ENCODE data around the gene CRHR1. TPM values are rescaled to one million over a fixed set of nuclear protein-coding genes. Genes with fewer than 3 reads are reported as not detected.
A peak's percentile ranks its signal among the peaks of the same experiment; 100 is the strongest.

The CRHR1 gene
- total and polyA plus RNA-seq, 2 experiments from 2014 or later = not detected

DNA sequence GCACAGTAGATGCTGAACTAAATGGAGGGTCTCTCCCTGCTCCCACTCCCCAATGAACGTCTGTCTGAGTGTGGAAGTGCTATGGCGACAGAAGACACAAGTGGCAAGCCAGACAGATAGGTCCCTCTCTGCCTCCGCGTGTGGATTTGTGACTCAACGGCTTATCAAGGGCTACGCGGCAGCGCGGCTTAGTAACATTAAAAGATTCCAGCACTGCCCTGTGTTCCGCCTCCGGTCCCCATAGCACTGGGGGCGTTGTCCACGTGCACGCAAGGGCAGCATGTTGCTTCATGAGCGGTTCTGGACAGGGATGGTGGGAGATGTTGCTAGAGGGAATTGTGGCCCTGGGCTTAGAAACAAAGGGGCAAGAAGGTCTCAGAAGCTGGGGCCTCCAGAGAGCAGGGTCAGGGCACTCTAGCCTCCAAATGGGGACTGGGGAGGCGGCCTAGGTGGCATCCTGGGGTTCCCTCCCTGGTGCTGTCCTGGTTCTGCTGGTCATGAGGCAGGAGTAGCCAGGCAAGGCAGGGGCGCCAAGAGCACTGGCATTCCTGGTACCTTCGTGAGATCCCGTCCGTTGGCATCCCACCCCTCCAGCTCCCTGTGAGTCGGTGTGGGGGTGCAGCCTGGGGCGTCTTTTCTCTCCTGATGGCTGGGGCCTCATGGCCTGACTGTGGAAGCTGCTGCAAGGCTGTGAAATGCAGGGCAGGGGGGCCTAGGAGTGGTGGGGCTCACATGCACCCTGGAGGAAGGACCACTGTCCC is 9.1 kb downstream of the CRHR1 start:
- 70 to 77% methylated on average over 22 of the region's 22 CpGs for WGBS, 2 experiments (ENCODE audit: low coverage in 1 of 2, low lambda C conversion rate in 2 of 2, missing lambda C conversion rate in 2 of 2)
- DNase-seq = no peak
- no peaks in the 10 kb centered on the region for H3F3A ChIP-seq (ENCODE audit: insufficient read depth)
- no peaks in the 10 kb centered on the region for H3K36me3 ChIP-seq (ENCODE audit: low read depth)
- no peaks in the 10 kb centered on the region for H3K79me2 ChIP-seq (ENCODE audit: insufficient read depth)
- no peak overlapping the region for H3K9ac ChIP-seq
- in situ Hi-C loops (cut with MboI) = no loop called here
- no peaks in the 10 kb centered on the region for H4K20me1 ChIP-seq (ENCODE audit: insufficient read depth)
- H3K4me1 ChIP-seq (ENCODE audit: insufficient read depth) = no peaks in the 10 kb centered on the region
- H3K27ac ChIP-seq = no peak overlapping the region
- TF ChIP-seq EZH2phosphoT487 (IDR thresholded peaks at IDR 0.05; ENCODE audit: insufficient read depth, low read depth) (no peak), EZH2 (IDR thresholded peaks at IDR 0.05; ENCODE audit: insufficient read depth, poor library complexity, severe bottlenecking) (no peak)
- H3K4me3 ChIP-seq = no peak overlapping the region
- no peaks in the 10 kb centered on the region for H3K9me3 ChIP-seq (ENCODE audit: low read depth)
- H2AFZ ChIP-seq = no peak overlapping the region
- no peaks in the 10 kb centered on the region for H3K9me2 ChIP-seq (ENCODE audit: insufficient read depth)
- no peak overlapping the region for H3K4me2 ChIP-seq (ENCODE audit: unreplicated experiment)
- H3K27me3 ChIP-seq (replicated peaks; ENCODE audit: insufficient read depth) = peaks cover 31% of the 10 kb centered on the region

DNA sequence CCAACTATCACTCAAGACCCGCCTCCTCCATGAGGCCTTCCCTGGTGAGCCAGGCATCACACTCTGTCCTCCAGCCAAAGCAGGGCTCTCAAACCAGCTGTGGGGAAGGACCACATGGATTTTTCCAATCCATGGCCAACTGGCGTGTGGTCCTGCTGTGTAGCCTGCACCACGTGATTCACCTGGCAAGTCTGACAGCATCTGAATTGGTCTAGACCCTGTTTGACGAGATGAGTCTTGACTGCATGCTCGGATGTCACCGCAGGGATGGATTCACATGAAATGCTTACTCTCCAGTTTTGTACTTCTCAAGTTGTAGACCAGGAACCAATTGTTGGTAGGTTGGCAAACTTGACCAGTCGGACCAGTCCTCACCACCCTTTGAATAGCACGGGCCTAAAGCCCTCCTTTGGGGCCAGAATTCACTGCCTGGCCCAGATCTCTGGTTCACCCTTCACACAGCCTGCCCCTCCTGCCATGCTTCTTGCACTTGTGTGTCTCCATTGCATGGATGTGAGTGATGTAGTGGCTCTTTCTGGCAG is 9.9 kb downstream of the CRHR1 start:
- no peaks in the 10 kb centered on the region for H3K79me2 ChIP-seq (ENCODE audit: insufficient read depth)
- H3K4me1 ChIP-seq (ENCODE audit: insufficient read depth) = no peaks in the 10 kb centered on the region
- H3K9ac ChIP-seq = no peak overlapping the region
- H3K27me3 ChIP-seq (replicated peaks; ENCODE audit: insufficient read depth) = peaks cover 27% of the 10 kb centered on the region
- no peak overlapping the region for H3K27ac ChIP-seq
- H3K9me2 ChIP-seq (ENCODE audit: insufficient read depth) = no peaks in the 10 kb centered on the region
- H3K4me2 ChIP-seq (ENCODE audit: unreplicated experiment) = no peak overlapping the region
- H3K9me3 ChIP-seq (ENCODE audit: low read depth) = no peaks in the 10 kb centered on the region
- no peaks in the 10 kb centered on the region for H3F3A ChIP-seq (ENCODE audit: insufficient read depth)
- 52 to 54% methylated on average over 8 of the region's 8 CpGs for WGBS, 2 experiments (ENCODE audit: low coverage in 1 of 2, low lambda C conversion rate in 2 of 2, missing lambda C conversion rate in 2 of 2)
- in situ Hi-C loops (cut with MboI) = no loop called here
- no peak for DNase-seq
- H4K20me1 ChIP-seq (ENCODE audit: insufficient read depth) = no peaks in the 10 kb centered on the region
- H2AFZ ChIP-seq = no peak overlapping the region
- H3K4me3 ChIP-seq = no peak overlapping the region
- H3K36me3 ChIP-seq (ENCODE audit: low read depth) = no peaks in the 10 kb centered on the region
- no peak for TF ChIP-seq EZH2phosphoT487 (IDR thresholded peaks at IDR 0.05; ENCODE audit: insufficient read depth, low read depth)
- TF ChIP-seq EZH2 (IDR thresholded peaks at IDR 0.05; ENCODE audit: insufficient read depth, poor library complexity, severe bottlenecking) = no peak

DNA sequence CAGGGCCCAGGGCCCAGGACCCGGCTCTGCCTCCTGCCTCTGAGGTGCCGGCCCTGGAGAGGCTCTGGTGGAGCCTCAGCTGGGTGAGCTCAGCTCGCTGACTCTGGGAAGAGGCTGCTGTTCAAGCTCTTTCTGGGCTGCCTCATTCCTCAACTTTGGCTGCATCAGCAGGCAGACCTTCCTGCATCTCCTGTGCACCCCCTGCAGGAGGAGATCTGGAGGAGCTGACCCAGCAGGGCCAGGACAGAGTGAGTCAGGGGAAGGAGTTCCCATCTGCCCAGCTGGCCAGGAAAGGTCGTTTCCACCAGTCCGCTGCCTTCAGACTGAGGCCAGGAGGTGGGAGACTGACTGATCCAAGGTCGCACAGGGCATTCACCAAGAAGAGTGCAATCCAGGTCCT is 10.7 kb downstream of the CRHR1 start:
- peak; percentile 29 for DNase-seq
- no peaks in the 10 kb centered on the region for H3K36me3 ChIP-seq (ENCODE audit: low read depth)
- no peaks in the 10 kb centered on the region for H3K79me2 ChIP-seq (ENCODE audit: insufficient read depth)
- no peak overlapping the region for H2AFZ ChIP-seq
- H3K9me2 ChIP-seq (ENCODE audit: insufficient read depth) = no peaks in the 10 kb centered on the region
- H3K4me3 ChIP-seq = no peak overlapping the region
- H3K27ac ChIP-seq = no peak overlapping the region
- no peak overlapping the region for H3K9ac ChIP-seq
- H3F3A ChIP-seq (ENCODE audit: insufficient read depth) = no peaks in the 10 kb centered on the region
- H4K20me1 ChIP-seq (ENCODE audit: insufficient read depth) = no peaks in the 10 kb centered on the region
- H3K4me2 ChIP-seq (ENCODE audit: unreplicated experiment) = no peak overlapping the region
- in situ Hi-C loops (cut with MboI) = no loop called here
- no peak for TF ChIP-seq EZH2 (IDR thresholded peaks at IDR 0.05; ENCODE audit: insufficient read depth, poor library complexity, severe bottlenecking)
- TF ChIP-seq EZH2phosphoT487 (IDR thresholded peaks at IDR 0.05; ENCODE audit: insufficient read depth, low read depth) = no peak
- H3K9me3 ChIP-seq (ENCODE audit: low read depth) = no peaks in the 10 kb centered on the region
- 50 to 54% methylated on average over 6 of the region's 6 CpGs for WGBS, 2 experiments (ENCODE audit: low coverage in 1 of 2, low lambda C conversion rate in 2 of 2, missing lambda C conversion rate in 2 of 2)
- peaks cover 19% of the 10 kb centered on the region for H3K27me3 ChIP-seq (replicated peaks; ENCODE audit: insufficient read depth)
- H3K4me1 ChIP-seq (ENCODE audit: insufficient read depth) = no peaks in the 10 kb centered on the region

DNA sequence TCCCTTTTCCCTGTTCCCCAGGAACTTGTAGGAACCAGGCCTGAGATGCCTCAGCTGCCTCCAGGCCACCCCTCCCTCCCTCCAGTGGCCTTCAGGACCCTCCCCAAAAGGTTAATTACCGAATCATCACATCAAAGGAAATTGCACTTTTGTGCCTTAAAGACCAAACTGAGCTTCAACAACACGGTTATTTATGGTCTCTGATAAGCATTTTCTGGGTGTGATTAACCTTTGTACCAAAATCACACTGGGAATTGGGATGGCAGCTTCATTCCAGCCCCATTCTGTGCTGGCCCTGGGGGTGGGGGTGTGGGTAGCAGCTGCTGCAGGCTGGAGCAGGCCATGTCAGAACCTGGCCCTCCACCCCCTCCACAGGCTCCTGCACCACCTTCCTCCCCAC is 16.7 kb downstream of the CRHR1 start:
- Histone ChIP-seq H3K4me2 (ENCODE audit: unreplicated experiment) (no peak overlapping the region), H3K9ac (no peak overlapping the region), H3K4me3 (no peak overlapping the region), H3K9me3 (ENCODE audit: low read depth) (no peaks in the 10 kb centered on the region), H3F3A (ENCODE audit: insufficient read depth) (no peaks in the 10 kb centered on the region), H3K27me3 (replicated peaks; ENCODE audit: insufficient read depth) (peaks cover 37% of the 10 kb centered on the region), H4K20me1 (ENCODE audit: insufficient read depth) (no peaks in the 10 kb centered on the region), H3K36me3 (ENCODE audit: low read depth) (no peaks in the 10 kb centered on the region), H3K27ac (no peak overlapping the region), H3K9me2 (ENCODE audit: insufficient read depth) (no peaks in the 10 kb centered on the region), H3K79me2 (ENCODE audit: insufficient read depth) (no peaks in the 10 kb centered on the region), H3K4me1 (ENCODE audit: insufficient read depth) (no peaks in the 10 kb centered on the region), H2AFZ (no peak overlapping the region)
- TF ChIP-seq EZH2 (IDR thresholded peaks at IDR 0.05; ENCODE audit: insufficient read depth, poor library complexity, severe bottlenecking) = no peak
- TF ChIP-seq EZH2phosphoT487 (IDR thresholded peaks at IDR 0.05; ENCODE audit: insufficient read depth, low read depth) = no peak
- WGBS, 2 experiments (ENCODE audit: low coverage in 1 of 2, low lambda C conversion rate in 2 of 2, missing lambda C conversion rate in 2 of 2) = 25 to 51% methylated on average over 2 of the region's 2 CpGs
- in situ Hi-C loops (cut with MboI) = no loop called here
- no peak for DNase-seq

Data from GM23248 (cell line).